GM18505 (cell line): ENCODE measurements around the gene ADAD2.
"Not testable (repeated sequence)": the region's sequence is repeated elsewhere in the genome, so short reads cannot be mapped to it uniquely, and the experiment has no call there.

Experiments
- ATAC-seq: cut with Tn5 transposase; IDR thresholded peaks from one replicate; pipeline ENCODE4 v1.9.1; 2021; ENCODE audit not compliant: unreplicated experiment
- POLR2A ChIP-seq: IDR thresholded peaks from 4 replicates; pipeline ENCODE4 v1.6.1; 2011; ENCODE audit warnings: borderline replicate concordance; ENCODE audit not compliant: insufficient read depth, insufficient read length; ENCODE audit errors: extremely low read depth

The ADAD2 gene

DNA sequence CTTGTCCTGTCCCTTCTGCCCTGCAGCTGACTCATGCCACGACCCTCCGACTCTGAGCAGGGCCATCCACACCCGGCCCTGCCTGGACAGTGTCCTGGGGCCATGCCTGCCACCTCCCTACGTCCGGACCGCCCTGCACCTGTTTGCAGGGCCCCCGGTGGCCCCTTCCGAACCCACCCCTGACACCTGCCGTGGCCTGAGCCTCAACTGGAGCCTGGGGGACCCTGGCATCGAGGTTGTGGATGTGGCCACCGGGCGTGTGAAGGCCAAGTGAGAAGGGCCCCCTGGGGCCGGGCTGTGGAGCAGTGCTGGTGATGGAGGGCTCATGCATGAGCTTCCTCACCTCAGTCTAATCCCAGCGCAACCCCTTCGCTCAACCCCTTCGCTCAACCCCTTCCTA lies 5.1 kb downstream of the ADAD2 start:
- no peak for ATAC-seq
- TF ChIP-seq POLR2A = no peak

DNA sequence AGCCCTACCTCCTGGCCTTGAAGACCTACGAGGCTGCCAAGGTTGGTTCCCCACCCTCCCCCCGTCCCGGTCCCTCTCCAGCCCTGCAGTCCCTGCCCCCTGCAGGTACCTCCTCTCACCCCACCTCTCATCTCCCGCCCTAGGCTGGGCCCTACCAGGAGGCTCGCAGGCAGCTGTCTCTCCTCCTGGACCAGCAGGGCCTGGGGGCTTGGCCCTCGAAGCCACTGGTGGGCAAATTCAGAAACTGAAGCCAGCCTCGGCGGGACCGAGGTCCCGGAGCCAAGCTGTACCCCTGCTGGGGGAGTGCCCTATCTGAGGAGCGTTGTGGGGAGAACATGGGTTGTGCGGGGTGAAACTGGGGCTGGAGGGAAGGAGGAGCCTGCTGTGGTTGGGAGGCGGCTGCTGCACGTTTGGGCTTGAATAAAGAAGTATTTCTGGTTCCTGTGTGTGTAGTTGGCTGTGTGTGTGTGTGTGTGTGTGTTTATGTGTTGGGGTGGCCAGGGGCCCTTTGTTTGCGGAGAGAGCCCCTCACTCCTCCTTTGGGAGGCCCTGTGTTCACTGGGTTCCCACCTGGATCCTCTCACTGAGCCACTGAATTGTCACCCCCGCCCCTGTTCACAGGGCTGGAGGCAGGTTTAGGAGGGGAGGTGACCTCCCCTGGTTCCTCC lies 5.9 kb downstream of the ADAD2 start:
- ATAC-seq = no peak

DNA sequence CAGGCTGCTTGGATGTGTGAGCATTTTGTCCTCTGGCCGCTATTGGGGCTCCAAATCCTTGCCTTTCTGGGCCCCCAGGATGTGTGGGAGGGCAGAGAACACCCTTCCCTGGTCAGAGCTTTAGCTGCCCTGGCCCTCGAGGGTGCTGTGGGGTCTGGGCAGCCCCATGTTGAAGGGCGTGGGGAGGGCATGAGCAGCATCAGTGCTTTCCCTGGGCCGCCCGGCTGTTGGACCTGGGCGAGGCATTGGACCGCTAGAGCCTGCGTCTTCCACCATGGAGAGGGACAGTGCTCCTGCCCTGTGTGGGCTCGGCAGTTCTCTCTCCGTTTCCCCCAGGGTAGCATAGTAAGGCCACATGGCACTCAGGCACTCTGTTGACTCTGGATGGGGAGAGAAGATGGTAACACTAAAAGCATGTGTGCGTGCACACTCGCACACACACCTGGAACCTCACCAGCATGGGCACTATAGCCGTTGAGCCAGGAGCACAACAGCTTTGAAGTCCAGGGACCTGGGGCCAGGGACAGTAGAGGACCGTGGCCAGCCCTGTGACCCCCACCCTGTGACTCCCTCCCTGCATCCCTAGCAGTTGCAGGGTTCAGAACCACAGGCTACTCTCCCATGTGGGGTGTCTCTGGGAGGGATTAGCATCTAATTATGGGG lies 6.6 kb downstream of the ADAD2 start:
- no peak for TF ChIP-seq POLR2A
- ATAC-seq = no peak

More for the DNA sequence above, 5.9 kb downstream of the ADAD2 start:
- no peak for TF ChIP-seq POLR2A

DNA sequence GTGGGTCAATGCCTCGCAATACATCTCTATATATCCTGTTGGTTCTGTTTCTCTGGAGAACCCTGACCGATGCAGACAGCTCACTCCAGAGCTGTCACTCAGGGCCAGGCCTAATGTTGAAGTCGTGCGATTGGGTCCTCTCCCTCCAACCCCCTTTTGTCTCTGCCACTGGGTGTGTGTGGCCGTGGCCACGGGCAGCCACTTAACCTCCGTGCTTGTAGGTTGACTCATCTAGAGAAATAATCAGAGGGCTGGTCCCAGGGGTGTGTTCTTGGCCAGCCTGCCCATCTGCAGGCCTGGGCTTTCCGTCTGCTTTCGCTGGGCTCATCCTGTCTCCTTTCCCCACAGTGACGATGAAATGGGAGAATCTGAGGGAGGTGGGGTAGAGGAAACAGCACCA lies 7.4 kb downstream of the ADAD2 start:
- TF ChIP-seq POLR2A = no peak
- ATAC-seq = no peak

DNA sequence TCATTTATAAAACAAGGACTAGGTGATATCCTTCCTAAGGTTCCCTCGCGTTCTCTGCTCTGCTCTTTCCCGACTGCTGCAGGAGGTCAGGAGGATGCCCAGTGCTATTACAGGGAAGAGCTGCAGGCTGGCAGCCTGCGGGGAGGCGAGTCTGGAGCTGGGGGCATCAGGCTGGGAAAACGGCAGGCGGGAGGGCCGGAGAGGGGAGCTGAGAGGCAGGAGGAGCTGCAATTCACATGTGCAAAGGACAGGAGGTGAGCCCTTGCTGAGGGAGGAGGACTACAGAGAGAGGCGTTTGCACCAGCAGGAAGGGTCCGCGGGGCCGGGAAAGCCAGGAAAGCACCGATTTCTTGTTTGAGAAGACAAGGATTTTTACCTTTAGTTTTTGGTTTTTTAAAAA lies 8.1 kb downstream of the ADAD2 start:
- no peak for TF ChIP-seq POLR2A
- no peak for ATAC-seq

DNA sequence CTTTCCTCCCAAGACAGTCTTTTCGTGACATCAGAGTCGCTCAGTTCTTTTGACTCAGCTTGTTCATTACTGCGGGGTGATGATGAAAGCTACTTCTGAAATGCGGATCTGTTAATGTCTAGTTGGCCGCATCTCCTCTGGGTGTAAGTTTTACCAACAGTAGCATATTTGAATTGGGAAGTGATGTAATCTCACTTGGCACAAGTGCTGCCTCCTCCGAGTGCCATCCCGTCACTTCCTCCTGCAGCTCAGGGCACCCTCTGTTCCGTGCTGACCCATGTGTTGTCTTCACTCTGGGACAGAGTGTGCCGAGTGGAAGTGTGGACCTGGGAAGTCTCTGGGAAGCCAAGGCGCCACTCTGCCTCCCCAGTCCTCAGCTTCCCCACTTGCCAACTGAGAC lies 8.9 kb downstream of the ADAD2 start:
- no peak for ATAC-seq
- TF ChIP-seq POLR2A = no peak

DNA sequence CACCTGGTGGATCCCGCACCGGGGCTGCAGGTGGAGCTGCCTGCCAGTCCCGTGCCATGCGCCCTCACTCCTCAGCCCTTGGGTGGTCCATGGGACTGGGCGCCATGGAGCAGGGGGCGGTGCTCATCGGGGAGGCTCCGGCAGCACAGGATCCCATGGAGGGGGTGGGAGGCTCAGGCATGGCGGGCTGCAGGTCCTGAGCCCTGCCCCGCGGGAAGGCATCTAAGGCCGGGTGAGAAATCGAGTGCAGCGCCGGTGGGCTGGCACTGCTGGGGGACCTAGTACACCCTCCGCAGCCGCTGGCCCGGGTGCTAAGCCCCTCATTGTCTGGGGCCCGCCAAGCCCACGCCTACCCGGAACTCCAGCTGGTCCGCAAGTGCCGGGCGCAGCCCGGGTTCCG lies 13.6 kb downstream of the ADAD2 start:
- ATAC-seq = not testable (repeated sequence)

DNA sequence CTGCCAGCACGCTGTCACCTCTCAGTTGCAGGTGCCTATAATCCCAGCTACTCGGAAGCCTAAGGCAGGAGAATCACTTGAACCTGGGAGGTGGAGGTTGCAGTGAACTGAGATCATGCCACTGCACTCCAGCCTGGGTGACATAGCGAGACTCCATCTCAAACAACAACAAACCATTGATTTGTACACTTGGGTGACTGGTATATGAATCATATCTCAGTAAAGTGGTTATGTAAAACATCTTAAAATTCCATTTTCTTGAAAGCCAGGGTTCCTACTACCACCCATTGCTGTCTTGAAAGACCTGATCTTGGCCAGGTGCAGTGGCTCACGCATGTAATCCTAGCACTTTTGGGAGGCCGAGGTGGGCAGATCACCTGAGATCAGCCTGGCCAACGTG lies 14.2 kb downstream of the ADAD2 start:
- ATAC-seq = not testable (repeated sequence)

DNA sequence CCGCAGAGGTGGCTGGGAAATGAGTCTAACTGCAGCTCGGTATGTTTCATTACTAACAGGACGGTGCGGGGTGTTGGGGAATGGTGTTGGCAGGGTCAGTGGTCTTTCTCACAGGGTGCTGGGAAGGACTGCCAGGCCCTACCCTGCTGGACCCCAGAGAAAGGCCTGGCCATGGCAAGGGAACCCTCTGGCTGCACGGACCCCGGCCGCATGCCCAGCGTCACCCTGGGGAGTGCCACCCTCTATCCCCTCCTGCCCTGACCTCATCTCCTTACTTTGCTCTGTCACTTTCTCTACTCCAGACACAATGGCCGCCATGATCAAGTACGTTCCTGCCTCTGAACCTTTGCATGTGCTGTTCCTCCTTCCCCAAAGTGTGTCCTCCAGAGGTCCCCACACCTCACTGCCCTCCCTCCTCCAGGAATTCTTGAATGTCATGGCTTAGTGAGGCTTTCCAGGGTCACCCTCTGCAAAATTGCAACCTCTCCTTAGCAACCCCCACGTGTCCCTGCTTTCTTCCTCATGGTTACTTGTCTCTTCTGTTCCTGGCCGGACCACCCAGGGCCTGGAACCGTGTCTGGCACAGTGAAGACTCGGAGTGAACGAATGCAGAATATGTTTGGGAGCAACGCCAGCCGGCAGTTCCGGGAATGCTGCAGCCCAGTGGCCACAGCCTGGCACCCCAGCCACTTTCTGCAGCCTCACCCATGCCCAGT lies 15.2 kb downstream of the ADAD2 start:
- ATAC-seq = no peak
- no peak for TF ChIP-seq POLR2A

DNA sequence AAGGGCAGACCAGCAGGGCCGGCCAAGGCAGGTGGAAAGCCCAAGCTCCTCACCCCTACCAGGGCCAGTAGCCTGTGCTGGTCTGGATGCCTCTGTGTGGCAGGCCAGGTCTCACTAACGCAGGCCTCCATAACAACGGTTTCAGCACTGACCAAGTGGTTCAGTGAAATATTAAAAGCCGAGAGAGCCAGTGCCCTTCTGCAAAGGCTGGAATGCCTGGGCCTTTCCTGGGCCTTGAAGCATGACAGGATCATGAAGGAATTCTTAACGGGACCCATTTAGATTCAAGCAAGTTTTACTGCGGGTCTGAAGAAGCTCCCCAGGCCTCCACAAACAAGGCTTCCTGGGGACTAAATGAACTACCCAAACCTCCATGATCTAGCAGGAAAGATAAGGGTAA lies 16.3 kb downstream of the ADAD2 start:
- no peak for ATAC-seq
- no peak for TF ChIP-seq POLR2A

DNA sequence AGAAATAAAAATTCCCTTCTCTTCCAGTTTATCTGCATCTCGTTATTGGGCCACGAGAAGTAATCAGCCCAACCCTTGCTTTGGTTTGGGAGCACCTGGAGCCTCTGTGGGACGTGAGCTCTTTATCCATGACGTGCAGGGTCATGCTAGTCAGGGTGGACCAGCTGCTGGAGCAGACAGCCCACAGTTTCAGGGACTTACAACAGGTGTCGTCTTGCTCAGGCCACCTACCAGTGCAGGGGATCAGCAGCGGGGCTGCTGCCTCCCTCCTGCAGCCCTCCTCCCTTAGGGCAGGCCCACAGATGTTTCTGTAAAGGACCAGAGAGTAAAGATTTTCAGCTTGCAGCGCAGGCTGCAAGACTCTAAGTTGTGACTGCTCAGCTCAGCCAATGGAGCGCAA lies 16.9 kb downstream of the ADAD2 start:
- TF ChIP-seq POLR2A = no peak
- no peak for ATAC-seq

DNA sequence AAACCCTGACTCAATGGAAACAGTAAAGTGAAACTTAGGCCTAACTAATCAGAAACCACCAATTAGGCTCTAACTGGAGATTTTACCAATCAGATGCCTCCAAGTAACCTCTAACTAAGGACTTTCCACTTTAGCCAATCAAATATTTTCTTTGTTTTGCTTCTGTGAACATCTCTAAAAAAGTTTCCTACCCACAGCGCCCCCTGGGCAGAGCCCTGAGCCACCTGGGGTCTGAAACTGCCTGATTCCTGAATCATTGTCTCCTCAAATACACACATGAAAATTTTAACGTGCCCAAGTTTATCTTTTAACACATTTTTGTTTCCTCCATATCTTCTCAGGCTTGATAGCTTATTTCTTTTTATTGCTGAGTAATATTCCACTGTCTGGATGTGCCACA lies 19.0 kb downstream of the ADAD2 start:
- TF ChIP-seq POLR2A = no peak
- no peak for ATAC-seq

DNA sequence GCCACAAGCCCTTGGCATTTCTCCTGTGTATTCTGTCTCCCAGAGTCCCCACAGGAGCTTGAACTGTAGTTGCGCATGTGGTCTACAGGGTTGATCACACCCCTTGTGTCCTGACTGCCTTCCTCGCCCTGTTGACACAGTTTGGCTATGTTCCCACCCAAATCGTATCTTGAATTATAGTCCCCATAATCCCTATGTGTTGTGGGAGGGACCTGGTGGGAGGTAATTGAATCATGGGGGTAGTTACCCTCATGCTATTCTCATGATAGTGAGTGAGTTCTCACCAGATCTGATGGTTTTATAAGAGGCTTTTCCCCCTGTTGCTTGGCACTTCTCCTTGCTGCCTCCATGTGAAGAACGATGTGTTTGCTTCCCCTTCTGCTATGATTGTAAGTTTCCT lies 21.2 kb downstream of the ADAD2 start:
- ATAC-seq = no peak
- no peak for TF ChIP-seq POLR2A

DNA sequence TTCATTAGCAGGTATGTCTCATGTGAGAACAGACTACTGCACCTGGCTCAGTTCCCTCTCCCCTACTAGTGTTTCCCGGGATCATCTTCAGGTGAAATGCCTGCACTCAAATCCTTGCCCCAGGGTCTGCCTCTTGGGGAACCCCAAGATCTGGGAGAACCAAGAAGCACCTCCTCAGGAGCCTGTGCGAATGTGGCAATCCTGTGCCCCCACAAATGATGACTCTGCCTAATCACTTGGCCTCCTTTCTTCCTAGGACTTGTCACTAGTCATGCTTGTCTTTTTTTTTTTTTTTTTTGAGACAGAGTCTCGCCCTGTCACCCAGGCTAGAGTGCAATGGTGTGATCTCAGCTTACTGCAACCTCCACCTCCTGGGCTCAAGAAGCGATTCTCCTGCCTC lies 21.7 kb downstream of the ADAD2 start:
- no peak for ATAC-seq
- TF ChIP-seq POLR2A = no peak
